COLO668 (cell line): ENCODE data around the gene RAB19.
"Not testable (repeated sequence)": the region's sequence is repeated elsewhere in the genome, so short reads cannot be mapped to it uniquely, and the experiment has no call there.

Source experiments
- DNase-seq: peaks from one replicate; lab custom pipeline; 2025; ENCODE audit not compliant: unreplicated experiment; lab: John Stamatoyannopoulos, UW

The RAB19 gene

GRCh38 chr7:140453273-140453672 is 49.4 kb downstream of the RAB19 start:
- no peak for DNase-seq

GRCh38 chr7:140453785-140454656 is 50.2 kb downstream of the RAB19 start:
- DNase-seq, result not testable (repeated sequence)

GRCh38 chr7:140454657-140455015 is 50.8 kb downstream of the RAB19 start:
- DNase-seq, result no peak

- DNase-seq, result no peak
These were observed 51.9 kb downstream of the RAB19 start for GRCh38 chr7:140455743-140456142.

- no peak for DNase-seq
These were observed 52.7 kb downstream of the RAB19 start for GRCh38 chr7:140456551-140457051.

GRCh38 chr7:140458201-140458600 is 54.3 kb downstream of the RAB19 start:
- DNase-seq, result no peak

GRCh38 chr7:140458916-140459315 is 55.1 kb downstream of the RAB19 start:
- DNase-seq, result no peak

GRCh38 chr7:140463111-140463510 is 59.3 kb downstream of the RAB19 start:
- no peak for DNase-seq

- peak; percentile 39 for DNase-seq
These were observed 72.0 kb downstream of the RAB19 start for GRCh38 chr7:140475747-140476333.

- no peak for DNase-seq
These were observed 72.9 kb downstream of the RAB19 start for GRCh38 chr7:140476698-140477261.
